Esophagus (tissue), 2 donors: Measurements from ENCODE around the gene R3HDM1. TPM values are rescaled to one million over a fixed set of nuclear protein-coding genes. Genes with fewer than 3 reads are reported as not detected.

Experiments used
- H3K27ac ChIP-seq, 2 donors: one replicate each; pipeline ENCODE4 v1.5.1; 2013; ENCODE audit warnings: low read depth in 2 of 2, mild to moderate bottlenecking in 2 of 2, inconsistent platforms in 1 of 2, low read length in 1 of 2, moderate library complexity in 1 of 2
- H3K27me3 ChIP-seq, 2 donors: one replicate each; pipeline ENCODE4 v1.6.1; 2013; ENCODE audit warnings: low read length in 2 of 2, control low read depth in 1 of 2, mild to moderate bottlenecking in 1 of 2; ENCODE audit not compliant: insufficient read depth in 2 of 2, control insufficient read depth in 1 of 2
- H3K36me3 ChIP-seq, 2 donors: one replicate each; pipeline ENCODE4 v1.6.1; 2013; ENCODE audit warnings: low read length in 1 of 2; ENCODE audit not compliant: control insufficient read depth in 2 of 2, insufficient read depth in 2 of 2
- H3K4me1 ChIP-seq, 2 donors: one replicate each; pipeline ENCODE4 v1.6.1; 2013; ENCODE audit warnings: low read length in 1 of 2; ENCODE audit not compliant: control insufficient read depth in 2 of 2, insufficient read depth in 2 of 2
- H3K4me3 ChIP-seq, 2 donors: one replicate each; pipeline ENCODE4 v1.5.1; 2013; ENCODE audit warnings: low read length in 2 of 2, mild to moderate bottlenecking in 2 of 2, low read depth in 1 of 2, moderate library complexity in 1 of 2
- H3K9me3 ChIP-seq, 2 donors: one replicate each; pipeline ENCODE4 v1.6.1; 2013; ENCODE audit warnings: mild to moderate bottlenecking in 2 of 2, low read depth in 1 of 2, low read length in 1 of 2, moderate library complexity in 1 of 2; ENCODE audit not compliant: control insufficient read depth in 2 of 2, insufficient read depth in 1 of 2
- WGBS, 2 donors: extraction: QIAGEN DNeasy Blood & Tissue Kit; methylation state at CpG; one replicate each; pipeline ENCODE4 v1.1.7; 2013; 5-methylcytosine and 5-hydroxymethylcytosine counted together
- polyA plus RNA-seq, 2 donors: library from polyadenylated mRNA; stranded (reverse); fragments of 200-250 nt; gene quantifications; one replicate each; pipeline ENCODE4 v1.2.3, GENCODE V29; 2013
- donor health status: healthy with polysubstance abuse.
- donor health status: Bipolar disorder and iron deficiency.

Gene R3HDM1
- polyA plus RNA-seq, 2 donors = 5.3 to 6.8 TPM

DNA sequence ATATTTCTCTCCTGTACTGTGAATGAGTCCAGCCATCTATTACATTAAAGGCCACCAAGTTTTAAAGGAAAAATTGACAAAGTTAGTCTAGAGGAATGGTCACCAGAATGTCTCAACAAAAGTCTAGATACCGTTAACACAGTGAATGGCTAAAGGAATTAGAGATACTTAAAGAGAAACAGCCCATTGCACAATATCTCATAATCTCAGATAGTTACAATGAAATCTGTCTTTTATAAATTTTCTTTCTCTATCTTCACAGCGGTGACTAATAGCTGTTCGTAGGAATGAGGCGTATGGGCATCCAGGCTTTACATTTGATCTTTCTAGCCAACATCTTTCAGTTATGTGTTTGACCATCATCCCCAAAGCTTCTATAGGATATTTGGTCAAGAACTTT is 30.6 kb downstream of the R3HDM1 start:
- 93% methylated on average over 4 of the region's 4 CpGs for WGBS, 2 donors
- H3K27ac ChIP-seq = no peak overlapping the region
- no peaks in the 10 kb centered on the region for H3K4me1 ChIP-seq
- H3K36me3 ChIP-seq = no peaks in the 10 kb centered on the region
- no peak overlapping the region for H3K4me3 ChIP-seq
- H3K27me3 ChIP-seq = no peaks in the 10 kb centered on the region
- H3K9me3 ChIP-seq = no peaks in the 10 kb centered on the region

DNA sequence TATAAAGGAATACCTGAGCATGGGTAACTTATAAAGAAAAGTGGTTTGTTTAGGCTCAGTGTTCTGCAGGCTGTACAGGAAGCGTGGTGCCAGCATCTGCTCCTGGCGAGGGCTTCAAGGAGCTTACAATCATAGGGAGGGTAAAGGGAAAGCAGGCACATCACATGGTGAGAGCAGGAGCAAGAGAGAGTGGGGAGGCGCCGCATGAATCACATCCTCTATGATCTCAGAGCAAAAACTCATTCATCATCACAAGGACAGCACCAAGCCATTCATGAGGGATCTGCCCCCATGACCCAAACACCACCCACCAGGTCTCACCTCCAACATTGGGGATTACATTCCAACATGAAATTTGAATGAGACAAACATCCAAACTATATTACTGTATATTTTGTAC is 32.5 kb downstream of the R3HDM1 start:
- Histone ChIP-seq H3K9me3 (no peaks in the 10 kb centered on the region), H3K27ac (no peak overlapping the region), H3K27me3 (no peaks in the 10 kb centered on the region), H3K36me3 (no peaks in the 10 kb centered on the region), H3K4me3 (no peak overlapping the region), H3K4me1 (no peaks in the 10 kb centered on the region)
- 94 to 99% methylated on average over 4 of the region's 4 CpGs for WGBS, 2 donors

DNA sequence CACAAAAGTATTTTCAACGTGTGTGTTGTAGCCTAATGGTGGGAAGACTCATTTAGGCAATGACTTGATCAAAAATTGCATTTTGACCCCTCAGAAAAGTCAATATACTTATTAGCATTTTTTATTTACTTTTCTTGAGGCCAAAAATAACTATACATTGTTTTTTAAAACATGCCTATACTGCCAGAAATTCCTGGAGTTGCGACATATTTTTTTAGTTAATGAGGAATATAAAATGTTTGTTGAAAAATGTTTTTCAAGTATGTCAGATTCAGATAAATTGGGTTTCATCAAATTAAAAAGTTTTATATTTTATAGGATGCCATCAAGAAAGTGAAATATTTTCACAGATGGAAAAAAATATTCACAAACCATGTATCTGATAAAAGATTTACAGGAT is 39.6 kb downstream of the R3HDM1 start:
- Histone ChIP-seq H3K36me3 (no peaks in the 10 kb centered on the region), H3K4me3 (no peak overlapping the region), H3K27ac (no peak overlapping the region), H3K9me3 (no peaks in the 10 kb centered on the region), H3K27me3 (no peaks in the 10 kb centered on the region), H3K4me1 (peaks cover 0 to 3% of the 10 kb centered on the region in 2 donors)
- 89 to 91% methylated on average over 2 of the region's 2 CpGs for WGBS, 2 donors

GRCh38 chr2:135573620-135574019 is 42.3 kb downstream of the R3HDM1 start:
- WGBS, 2 donors = 95 to 100% methylated on average over 1 of the region's 1 CpG
- no peaks in the 10 kb centered on the region for H3K36me3 ChIP-seq
- no peaks in the 10 kb centered on the region for H3K27me3 ChIP-seq
- no peaks in the 10 kb centered on the region for H3K9me3 ChIP-seq
- H3K4me1 ChIP-seq = peaks cover 0 to 3% of the 10 kb centered on the region in 2 donors
- no peak overlapping the region for H3K27ac ChIP-seq
- H3K4me3 ChIP-seq = no peak overlapping the region

GRCh38 chr2:135581282-135581681 is 50.0 kb downstream of the R3HDM1 start:
- Histone ChIP-seq H3K27ac (no peak overlapping the region), H3K27me3 (no peaks in the 10 kb centered on the region), H3K9me3 (no peaks in the 10 kb centered on the region), H3K36me3 (no peaks in the 10 kb centered on the region), H3K4me3 (no peak overlapping the region), H3K4me1 (no peaks in the 10 kb centered on the region)
- WGBS, 2 donors = 95 to 96% methylated on average over 3 of the region's 3 CpGs

DNA sequence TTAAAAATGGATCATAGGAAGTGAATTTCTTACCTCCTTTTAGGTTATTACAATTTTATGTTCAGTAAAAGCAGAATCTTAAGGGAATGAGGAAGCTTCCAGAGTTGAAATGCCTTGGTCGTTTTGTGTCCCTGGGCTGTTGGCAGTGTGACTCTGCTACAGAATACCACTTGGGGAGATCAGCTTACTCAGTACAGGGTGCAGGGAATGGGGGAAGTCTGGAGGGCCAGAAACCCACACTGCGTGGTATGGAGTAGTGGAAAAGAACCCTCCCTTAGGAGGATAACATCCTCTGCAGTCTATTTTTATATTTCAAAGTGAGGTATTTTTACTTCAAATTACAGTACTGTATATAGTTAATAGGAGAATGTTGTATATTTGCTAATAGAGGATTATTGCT is 51.1 kb downstream of the R3HDM1 start:
- Histone ChIP-seq H3K4me3 (no peak overlapping the region), H3K27me3 (no peaks in the 10 kb centered on the region), H3K36me3 (no peaks in the 10 kb centered on the region), H3K27ac (no peak overlapping the region), H3K9me3 (no peaks in the 10 kb centered on the region), H3K4me1 (no peaks in the 10 kb centered on the region)
- 61 to 64% methylated on average over 2 of the region's 2 CpGs for WGBS, 2 donors

DNA sequence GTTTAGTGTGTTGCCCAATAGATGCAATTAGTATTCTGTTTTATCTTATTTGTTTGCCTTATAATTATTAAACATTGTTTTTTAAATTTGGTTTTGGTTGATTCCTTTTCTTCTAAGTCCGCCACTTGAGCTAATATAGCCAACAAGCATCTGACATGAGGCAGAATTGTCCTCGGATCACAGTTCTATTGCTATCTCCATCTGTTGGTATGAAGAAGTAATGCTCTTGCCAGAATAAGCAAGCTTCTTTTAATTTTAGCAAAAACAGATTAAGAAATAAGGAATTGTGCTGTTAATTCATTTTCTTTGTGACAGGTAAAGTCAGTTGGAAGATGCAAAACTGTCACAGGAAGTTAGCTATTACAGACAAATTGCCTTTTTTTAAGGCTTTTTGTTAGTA is 54.3 kb downstream of the R3HDM1 start:
- no peaks in the 10 kb centered on the region for H3K27me3 ChIP-seq
- H3K36me3 ChIP-seq = no peaks in the 10 kb centered on the region
- WGBS, 2 donors = 83 to 85% methylated on average over 2 of the region's 2 CpGs
- H3K27ac ChIP-seq = no peak overlapping the region
- H3K9me3 ChIP-seq = no peaks in the 10 kb centered on the region
- no peaks in the 10 kb centered on the region for H3K4me1 ChIP-seq
- no peak overlapping the region for H3K4me3 ChIP-seq

DNA sequence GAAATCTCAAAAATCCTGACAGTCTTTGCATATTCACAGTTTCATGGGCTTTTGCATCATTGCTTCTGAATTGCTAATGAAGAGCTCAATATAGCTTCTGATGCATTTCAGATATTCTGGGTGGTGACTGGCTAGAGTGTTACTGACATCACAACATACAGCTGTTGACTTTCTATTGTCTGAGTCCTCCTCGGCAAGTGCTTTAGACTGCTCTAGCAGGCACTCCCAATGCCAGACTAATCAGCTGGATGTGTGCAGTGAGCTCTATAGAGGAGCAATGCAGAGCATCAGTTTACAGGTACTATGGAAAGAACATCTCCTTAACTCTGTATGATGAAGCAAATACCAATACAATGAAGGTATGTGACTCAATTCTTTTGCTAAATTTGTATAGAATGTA is 54.9 kb downstream of the R3HDM1 start:
- H3K36me3 ChIP-seq = no peaks in the 10 kb centered on the region
- H3K9me3 ChIP-seq = no peaks in the 10 kb centered on the region
- 68 to 75% methylated on average over 1 of the region's 1 CpG for WGBS, 2 donors
- no peaks in the 10 kb centered on the region for H3K4me1 ChIP-seq
- no peak overlapping the region for H3K4me3 ChIP-seq
- H3K27ac ChIP-seq = no peak overlapping the region
- no peaks in the 10 kb centered on the region for H3K27me3 ChIP-seq

GRCh38 chr2:135587958-135588357 is 56.7 kb downstream of the R3HDM1 start:
- Histone ChIP-seq H3K36me3 (no peaks in the 10 kb centered on the region), H3K27me3 (no peaks in the 10 kb centered on the region), H3K4me1 (no peaks in the 10 kb centered on the region), H3K4me3 (no peak overlapping the region), H3K27ac (no peak overlapping the region), H3K9me3 (no peaks in the 10 kb centered on the region)
- 87% methylated on average over 1 of the region's 1 CpG for WGBS, 2 donors

- WGBS, 2 donors = 41 to 56% methylated on average over 2 of the region's 2 CpGs
- Histone ChIP-seq H3K4me1 (no peaks in the 10 kb centered on the region), H3K27ac (no peak overlapping the region), H3K36me3 (no peaks in the 10 kb centered on the region), H3K9me3 (no peaks in the 10 kb centered on the region), H3K4me3 (no peak overlapping the region), H3K27me3 (no peaks in the 10 kb centered on the region)
These were observed 59.5 kb downstream of the R3HDM1 start for GRCh38 chr2:135590619-135591260.
